ENCODE results near the gene SLC35F3.

Gene SLC35F3

DNA sequence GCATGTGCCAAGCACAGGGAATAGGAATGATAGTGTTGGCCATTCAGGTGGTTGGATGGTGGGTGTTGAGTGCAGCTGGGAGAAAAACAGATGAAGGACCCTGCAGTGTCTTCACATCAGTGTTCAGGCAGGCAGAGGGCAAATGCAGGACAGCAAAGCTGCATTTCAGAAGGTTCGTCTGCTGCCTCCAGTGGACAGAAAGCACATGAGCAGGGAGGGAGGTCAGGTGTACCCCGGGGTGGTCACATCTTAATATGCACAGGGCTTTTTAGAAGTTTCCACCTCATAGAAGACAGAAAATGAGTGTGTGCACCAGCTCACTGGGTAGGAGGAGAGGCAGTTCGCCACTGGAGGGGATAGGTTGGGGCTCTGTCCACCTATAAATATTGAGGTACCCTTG lies 184.9 kb downstream of the SLC35F3 start:
- Histone ChIP-seq H3K27ac (ENCODE audit: low read depth, low read length) (no peak overlapping the region), H3K9me2 (replicated peaks; ENCODE audit: control insufficient read depth, low read length) (no peaks in the 10 kb centered on the region), H3K4me3 (ENCODE audit: low read length) (no peak overlapping the region), H3K79me2 (ENCODE audit: control insufficient read depth, low read length) (no peaks in the 10 kb centered on the region), H3K9me3 (ENCODE audit: control insufficient read depth, insufficient read depth, low read length) (no peaks in the 10 kb centered on the region), H3K27me3 (ENCODE audit: control insufficient read depth, low read length) (no peaks in the 10 kb centered on the region), H3K4me1 (ENCODE audit: control insufficient read depth, low read length) (no peaks in the 10 kb centered on the region), H3F3A (ENCODE audit: control insufficient read depth, insufficient read depth) (no peaks in the 10 kb centered on the region), H4K20me1 (ENCODE audit: control insufficient read depth, insufficient read depth, low read depth, low read length) (no peaks in the 10 kb centered on the region), H3K36me3 (ENCODE audit: control insufficient read depth, low read length) (no peaks in the 10 kb centered on the region), H3K4me2 (ENCODE audit: low read length) (no peak overlapping the region)
- TF ChIP-seq EZH2phosphoT487 (IDR thresholded peaks at IDR 0.05; ENCODE audit: borderline replicate concordance, low read length): no peak
- TF ChIP-seq, protein P1, sequence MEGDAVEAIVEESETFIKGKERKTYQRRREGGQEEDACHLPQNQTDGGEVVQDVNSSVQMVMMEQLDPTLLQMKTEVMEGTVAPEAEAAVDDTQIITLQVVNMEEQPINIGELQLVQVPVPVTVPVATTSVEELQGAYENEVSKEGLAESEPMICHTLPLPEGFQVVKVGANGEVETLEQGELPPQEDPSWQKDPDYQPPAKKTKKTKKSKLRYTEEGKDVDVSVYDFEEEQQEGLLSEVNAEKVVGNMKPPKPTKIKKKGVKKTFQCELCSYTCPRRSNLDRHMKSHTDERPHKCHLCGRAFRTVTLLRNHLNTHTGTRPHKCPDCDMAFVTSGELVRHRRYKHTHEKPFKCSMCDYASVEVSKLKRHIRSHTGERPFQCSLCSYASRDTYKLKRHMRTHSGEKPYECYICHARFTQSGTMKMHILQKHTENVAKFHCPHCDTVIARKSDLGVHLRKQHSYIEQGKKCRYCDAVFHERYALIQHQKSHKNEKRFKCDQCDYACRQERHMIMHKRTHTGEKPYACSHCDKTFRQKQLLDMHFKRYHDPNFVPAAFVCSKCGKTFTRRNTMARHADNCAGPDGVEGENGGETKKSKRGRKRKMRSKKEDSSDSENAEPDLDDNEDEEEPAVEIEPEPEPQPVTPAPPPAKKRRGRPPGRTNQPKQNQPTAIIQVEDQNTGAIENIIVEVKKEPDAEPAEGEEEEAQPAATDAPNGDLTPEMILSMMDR (IDR thresholded peaks at IDR 0.05; ENCODE audit: low read depth, low read length, poor library complexity, severe bottlenecking): peak; percentile 32

GRCh38 chr1:234090212-234091064 lies 186.0 kb downstream of the SLC35F3 start:
- no peaks in the 10 kb centered on the region for H3K4me1 ChIP-seq (ENCODE audit: control insufficient read depth, low read length)
- H3K36me3 ChIP-seq (ENCODE audit: control insufficient read depth, low read length): no peaks in the 10 kb centered on the region
- no peak for TF ChIP-seq EZH2phosphoT487 (IDR thresholded peaks at IDR 0.05; ENCODE audit: borderline replicate concordance, low read length)
- TF ChIP-seq, protein P1 (IDR thresholded peaks at IDR 0.05; ENCODE audit: low read depth, low read length, poor library complexity, severe bottlenecking): no peak

GRCh38 chr1:234091065-234091401 lies 186.6 kb downstream of the SLC35F3 start:
- no peaks in the 10 kb centered on the region for H4K20me1 ChIP-seq (ENCODE audit: control insufficient read depth, insufficient read depth, low read depth, low read length)
- no peaks in the 10 kb centered on the region for H3K4me1 ChIP-seq (ENCODE audit: control insufficient read depth, low read length)
- H3K27me3 ChIP-seq (ENCODE audit: control insufficient read depth, low read length): no peaks in the 10 kb centered on the region
- no peak overlapping the region for H3K4me3 ChIP-seq (ENCODE audit: low read length)
- no peak overlapping the region for H3K4me2 ChIP-seq (ENCODE audit: low read length)
- H3F3A ChIP-seq (ENCODE audit: control insufficient read depth, insufficient read depth): no peaks in the 10 kb centered on the region
- H3K36me3 ChIP-seq (ENCODE audit: control insufficient read depth, low read length): no peaks in the 10 kb centered on the region
- TF ChIP-seq, protein P1 (IDR thresholded peaks at IDR 0.05; ENCODE audit: low read depth, low read length, poor library complexity, severe bottlenecking): no peak
- no peak for TF ChIP-seq EZH2phosphoT487 (IDR thresholded peaks at IDR 0.05; ENCODE audit: borderline replicate concordance, low read length)
- H3K9me2 ChIP-seq (replicated peaks; ENCODE audit: control insufficient read depth, low read length): no peaks in the 10 kb centered on the region
- H3K9me3 ChIP-seq (ENCODE audit: control insufficient read depth, insufficient read depth, low read length): no peaks in the 10 kb centered on the region
- H3K27ac ChIP-seq (ENCODE audit: low read depth, low read length): no peak overlapping the region
- H3K79me2 ChIP-seq (ENCODE audit: control insufficient read depth, low read length): no peaks in the 10 kb centered on the region

More at GRCh38 chr1:234090212-234091064, 186.0 kb downstream of the SLC35F3 start:
- Histone ChIP-seq H3F3A (ENCODE audit: control insufficient read depth, insufficient read depth) (no peaks in the 10 kb centered on the region), H3K27ac (ENCODE audit: low read depth, low read length) (no peak overlapping the region), H3K4me2 (ENCODE audit: low read length) (no peak overlapping the region), H3K79me2 (ENCODE audit: control insufficient read depth, low read length) (no peaks in the 10 kb centered on the region), H3K9me2 (replicated peaks; ENCODE audit: control insufficient read depth, low read length) (no peaks in the 10 kb centered on the region), H3K9me3 (ENCODE audit: control insufficient read depth, insufficient read depth, low read length) (no peaks in the 10 kb centered on the region), H3K27me3 (ENCODE audit: control insufficient read depth, low read length) (no peaks in the 10 kb centered on the region), H4K20me1 (ENCODE audit: control insufficient read depth, insufficient read depth, low read depth, low read length) (no peaks in the 10 kb centered on the region), H3K4me3 (ENCODE audit: low read length) (no peak overlapping the region)
